ENCODE results near the gene STXBP4.

STXBP4 gene

DNA sequence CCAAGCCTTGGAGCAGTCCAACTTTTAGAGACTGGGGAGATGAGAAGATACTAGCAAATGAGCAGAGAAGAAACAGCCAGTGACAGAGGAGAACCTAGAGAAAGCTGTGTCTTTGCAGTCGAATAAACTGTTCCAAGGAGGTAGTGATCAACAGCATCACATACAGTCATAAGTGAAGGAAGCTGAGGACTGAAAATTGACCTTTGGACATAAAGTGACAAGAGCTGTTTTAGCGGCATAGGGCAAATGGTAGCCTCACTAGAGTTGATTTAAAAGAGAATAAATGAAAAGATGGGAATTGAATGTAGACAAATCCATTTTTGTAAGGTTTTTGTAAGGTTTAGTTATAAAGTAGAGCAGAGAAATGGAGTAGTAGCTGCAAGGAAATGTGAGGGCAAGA lies 165.0 kb downstream of the STXBP4 start:
- no peak for DNase-seq

DNA sequence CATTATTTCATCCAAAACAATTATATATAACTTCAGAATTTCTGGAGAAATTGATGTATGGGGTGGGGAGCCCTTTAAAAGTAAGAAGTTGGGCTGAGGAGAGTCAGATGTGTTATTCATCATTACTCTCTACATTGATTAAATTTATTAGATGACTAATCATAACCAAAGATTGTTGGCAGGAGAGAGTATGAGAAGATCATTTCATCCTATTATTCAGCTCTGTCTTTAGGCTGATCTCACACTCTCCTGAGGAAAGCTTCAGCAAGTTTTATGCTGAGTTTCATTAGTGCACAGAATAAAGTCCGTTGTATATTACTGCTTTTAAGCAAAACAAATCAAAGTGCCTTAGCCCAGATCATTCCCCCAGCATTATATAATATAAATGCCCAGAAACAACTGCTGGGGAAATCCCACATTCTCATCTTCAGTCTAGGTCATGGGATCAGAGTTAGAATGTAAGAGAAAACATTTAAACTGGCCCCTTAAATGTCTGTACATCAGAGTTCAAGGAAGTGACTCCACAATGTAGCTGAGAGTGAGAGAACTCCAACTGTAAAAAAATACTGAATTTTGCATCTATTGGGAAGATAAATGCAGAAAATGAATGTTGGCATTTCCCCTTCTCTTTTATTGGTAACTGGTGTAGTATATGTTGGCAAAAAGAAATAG lies 166.1 kb downstream of the STXBP4 start:
- peak; percentile 13 for DNase-seq

DNA sequence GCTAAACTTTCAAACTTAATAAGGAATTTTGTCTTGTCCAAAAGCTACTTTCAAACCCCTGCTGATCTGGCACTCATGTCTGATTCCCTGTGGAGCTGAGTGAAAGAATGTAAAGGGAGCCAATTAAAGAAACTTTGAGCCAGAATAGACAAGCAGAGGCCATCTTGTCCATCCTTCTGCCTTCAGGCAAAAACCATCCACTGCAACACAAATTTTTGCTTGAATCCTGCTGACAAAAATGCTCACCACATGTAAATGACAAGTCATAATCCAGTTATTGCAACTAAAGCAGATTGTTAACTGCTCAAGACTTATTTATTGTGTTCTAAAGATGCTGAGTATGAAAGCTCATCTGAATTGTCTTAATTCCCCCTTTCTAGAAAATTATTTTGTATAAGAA lies 172.2 kb downstream of the STXBP4 start:
- no peak for DNase-seq

DNA sequence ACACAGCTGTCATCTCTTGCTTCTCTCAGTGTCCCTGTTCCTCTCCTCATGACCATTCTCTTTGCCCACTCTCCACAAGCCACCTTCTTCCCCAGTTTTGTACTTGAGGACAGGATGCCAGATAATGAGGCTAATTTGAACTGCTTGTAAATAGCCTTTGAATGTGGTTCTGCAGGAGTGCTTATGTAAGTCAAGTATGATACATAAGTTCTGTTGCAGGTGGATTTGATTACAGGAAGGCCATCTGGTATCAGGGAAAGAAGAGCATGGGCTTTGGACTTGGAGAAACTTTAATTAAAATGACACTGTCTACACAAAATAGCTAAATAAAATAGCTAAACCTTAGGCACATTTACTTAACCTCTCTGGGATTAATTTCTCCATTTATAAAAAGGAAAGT lies 176.0 kb downstream of the STXBP4 start:
- DNase-seq: no peak

DNA sequence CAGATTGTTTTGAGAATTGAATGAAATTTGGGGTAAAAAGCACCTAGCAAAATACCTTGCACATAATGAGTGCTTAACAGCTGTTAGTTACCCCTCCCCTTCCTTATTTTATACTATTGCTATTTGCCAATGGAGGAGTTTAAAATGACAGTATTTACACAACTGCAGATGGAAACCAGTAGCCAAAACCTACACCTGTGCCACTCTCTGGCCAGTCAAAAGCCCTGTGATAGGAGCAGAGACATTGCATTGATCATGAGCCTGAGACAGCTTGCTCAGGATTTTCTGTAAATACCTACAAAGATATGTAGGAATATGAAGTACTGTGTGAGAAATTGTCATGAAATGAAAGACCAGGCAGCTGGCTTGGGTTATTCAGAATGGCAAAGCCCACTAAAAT lies 180.9 kb downstream of the STXBP4 start:
- DNase-seq: no peak

DNA sequence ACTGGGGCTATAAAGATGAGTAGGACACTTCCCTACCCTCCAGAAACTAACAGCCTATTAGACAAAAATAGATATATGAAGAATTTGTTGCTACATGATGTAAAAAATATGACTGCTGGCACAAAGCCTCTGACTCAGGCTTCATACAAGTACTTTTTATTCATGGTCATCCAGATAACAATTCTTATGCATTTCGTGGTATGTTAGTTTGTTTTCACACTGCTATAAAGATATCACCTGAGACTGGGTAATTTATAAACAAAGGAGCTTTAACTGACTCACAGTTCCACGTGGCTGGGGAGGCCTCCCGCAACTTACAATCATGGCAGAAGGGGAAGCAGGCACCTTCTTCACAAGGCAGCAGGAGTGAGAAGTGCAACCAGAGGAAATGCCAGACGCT lies 183.7 kb downstream of the STXBP4 start:
- DNase-seq: no peak

DNA sequence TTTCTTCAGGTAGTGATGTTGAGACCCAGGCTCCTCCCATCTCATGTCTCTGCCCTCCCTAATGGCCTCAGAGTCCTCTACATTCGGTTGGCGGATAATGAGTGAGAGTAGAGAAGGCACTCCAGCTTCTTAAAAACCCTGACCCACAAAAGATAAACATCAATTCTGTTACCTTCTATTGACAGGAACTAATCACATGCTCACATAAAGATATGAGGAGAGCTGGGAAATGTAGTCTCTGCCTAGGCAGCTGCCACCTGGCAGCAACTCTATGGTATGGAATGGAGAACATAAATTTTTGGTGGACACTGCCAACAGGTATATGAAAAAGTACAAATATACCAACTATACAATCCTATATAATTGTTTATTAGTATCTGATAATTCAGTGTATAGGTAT lies 185.5 kb downstream of the STXBP4 start:
- no peak for DNase-seq

DNA sequence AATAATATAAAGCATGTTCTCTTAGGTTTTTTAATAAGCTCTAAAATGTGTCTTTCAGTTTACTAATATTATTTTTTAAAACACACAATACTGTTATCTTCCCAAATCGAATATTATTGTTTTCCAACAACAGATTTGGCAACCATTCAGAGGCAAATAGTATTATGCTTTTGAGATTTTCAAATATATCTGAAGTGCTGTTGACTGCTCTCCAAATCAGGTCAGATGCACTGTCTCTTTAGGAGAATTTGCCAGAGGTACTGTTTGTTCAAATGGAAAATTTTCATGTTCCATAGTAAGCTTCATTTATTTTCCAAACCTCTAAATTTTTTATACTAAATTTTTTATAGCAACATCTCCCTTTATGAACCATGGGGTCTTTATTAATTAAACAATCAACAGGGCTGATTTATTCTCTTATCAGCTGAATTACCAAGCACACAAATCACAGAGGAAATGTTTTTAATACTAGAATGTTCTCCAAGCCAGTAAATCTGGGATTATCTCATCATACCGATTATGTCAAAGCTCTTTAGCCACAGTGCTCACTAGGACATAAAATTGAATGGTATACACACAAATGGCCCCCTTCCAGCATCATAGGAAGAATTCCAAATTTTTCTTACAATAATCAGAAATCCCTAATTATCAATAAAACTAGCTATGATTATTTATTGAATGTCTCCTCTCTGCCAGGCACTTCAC lies 187.4 kb downstream of the STXBP4 start:
- no peak for DNase-seq

DNA sequence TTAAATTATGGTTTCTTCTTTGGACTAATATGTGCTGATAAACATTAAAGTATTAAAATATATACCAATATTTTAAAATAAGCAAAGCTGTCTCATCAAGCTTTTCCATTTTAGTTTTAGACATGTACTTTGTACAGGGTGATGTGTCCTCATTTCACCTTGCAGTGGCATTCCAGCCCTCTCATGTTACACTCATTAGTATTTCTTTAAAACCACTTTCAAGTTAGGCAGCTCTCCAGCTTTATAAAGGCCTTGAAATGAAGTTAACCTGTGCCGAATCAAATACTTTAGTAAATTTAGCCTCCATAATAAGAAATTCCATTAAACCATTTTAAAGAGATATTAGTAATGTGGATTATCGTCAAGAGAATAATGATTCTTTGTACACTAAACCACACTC lies 188.6 kb downstream of the STXBP4 start:
- peak; percentile 27 for DNase-seq

DNA sequence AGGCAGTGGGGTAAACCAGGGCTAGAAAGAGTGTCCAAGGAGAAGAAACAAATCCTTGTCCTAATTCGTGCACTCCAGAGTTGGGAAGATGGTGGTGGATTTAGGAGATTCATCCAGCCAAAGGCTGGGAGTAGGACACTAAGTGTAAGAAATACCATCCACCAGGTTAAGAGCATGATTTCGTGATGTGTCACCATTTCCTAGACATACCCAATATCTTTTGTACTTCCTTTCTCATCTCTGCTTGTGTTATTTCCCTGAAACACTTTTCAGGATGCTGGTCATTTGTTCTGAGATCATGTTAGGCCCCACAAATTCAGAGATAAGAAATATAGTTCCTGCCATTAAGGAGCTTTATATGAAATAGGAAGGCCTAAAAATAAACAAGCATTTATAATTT lies 189.9 kb downstream of the STXBP4 start:
- peak; percentile 27 for DNase-seq

DNA sequence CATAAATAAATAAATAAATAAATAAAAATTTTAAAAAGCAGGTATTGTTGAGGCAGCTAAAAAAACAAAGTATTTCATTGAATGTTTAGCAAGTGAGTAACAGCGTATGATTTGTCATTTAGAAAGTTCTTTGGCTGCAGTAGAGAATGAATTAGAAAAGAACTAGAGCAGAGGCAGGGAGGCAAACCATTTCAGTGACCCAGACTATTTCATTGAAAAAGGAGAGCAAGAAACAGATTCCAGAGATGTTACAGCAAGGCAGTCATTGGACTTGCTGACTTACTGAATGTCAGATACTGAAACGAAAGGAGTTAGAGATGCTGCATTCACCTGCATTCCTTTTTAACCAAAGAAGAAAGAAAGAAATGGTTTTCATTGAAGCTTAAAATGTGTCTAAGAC lies 190.7 kb downstream of the STXBP4 start:
- DNase-seq: peak; percentile 6

DNA sequence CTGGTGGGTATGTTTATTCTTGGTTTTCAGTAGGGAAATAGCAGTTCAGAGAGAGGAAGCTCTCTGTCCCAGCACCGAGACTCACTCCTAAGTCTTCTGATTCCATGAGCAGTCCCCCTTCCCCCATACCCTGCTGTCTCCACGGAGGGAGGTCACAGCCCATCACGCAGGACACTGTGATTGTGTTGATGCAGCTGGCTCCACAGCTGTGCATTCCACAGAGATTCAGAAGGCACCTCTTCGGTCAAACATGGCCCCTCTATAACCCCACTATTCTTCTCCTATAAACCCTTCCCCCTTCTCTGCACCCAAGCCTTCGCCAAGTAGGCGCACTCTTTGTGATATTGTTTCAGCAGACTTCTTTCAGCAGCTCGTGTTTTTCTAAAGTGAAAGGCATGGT lies 191.9 kb downstream of the STXBP4 start:
- no peak for DNase-seq

DNA sequence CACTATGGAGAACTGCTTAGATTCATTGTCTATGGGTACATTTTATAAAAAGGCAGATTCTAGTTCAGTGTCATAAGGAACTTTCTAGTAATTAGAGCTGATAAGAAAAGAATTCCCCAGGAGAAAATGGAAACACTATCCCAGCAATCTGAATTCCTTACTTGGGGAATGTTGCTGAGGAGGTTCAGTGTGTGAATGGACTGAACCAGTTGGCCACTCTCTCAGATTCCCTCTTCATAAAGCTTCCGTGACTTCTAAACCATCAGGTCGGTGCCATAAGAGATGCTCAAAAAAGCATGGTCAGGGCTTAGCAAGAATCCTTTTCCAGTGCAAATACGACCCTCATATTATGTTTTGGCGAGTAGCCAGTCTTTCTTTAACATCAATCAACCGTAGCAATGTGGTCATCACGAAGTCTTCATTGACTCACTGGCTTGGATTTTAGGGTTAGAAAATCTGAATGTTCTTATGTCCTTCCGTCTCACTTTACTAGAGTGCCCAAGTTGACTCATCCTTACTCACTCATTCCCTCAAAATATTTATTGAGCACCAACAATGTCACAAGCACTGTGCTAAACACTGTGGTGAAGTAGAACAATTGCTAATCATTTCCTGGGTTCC lies 193.5 kb downstream of the STXBP4 start:
- peak; percentile 92 for DNase-seq

DNA sequence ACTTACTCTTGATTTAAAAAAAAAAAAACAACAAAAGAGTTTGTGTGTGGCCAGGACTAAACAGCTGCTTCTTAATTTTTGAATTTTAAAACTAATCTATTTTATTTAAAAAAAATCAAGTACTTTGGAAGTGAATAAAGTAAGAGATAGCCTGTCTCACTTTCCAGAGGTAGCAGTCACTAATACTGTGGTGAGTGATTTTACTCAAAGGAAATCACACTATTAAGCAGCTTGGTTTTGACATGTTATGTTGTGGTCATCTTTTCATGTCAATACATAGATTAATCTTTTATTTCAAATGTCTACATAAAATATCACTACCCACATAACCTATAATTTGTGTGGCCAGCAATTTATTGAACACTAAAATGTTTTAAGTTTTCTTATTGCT lies 194.0 kb downstream of the STXBP4 start:
- DNase-seq: no peak

DNA sequence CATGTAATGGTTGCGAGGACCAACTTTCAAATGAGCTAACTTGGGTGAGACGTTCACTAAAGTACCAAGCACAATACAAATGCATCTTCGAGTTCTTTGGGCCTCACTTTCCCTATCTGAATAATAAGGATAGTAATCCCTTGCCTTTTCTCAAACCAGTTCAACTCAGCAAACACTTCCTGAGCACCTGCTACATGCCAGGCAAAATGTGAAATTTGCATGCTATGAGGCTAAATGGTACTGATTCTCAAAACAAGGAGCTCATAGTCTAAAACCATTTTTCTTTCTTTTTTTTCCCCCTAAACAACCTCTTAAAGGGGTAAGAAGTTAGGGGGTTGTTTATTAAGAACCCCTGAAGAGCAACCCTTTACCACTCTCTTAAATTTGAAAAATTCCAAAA lies 194.8 kb downstream of the STXBP4 start:
- DNase-seq: no peak

DNA sequence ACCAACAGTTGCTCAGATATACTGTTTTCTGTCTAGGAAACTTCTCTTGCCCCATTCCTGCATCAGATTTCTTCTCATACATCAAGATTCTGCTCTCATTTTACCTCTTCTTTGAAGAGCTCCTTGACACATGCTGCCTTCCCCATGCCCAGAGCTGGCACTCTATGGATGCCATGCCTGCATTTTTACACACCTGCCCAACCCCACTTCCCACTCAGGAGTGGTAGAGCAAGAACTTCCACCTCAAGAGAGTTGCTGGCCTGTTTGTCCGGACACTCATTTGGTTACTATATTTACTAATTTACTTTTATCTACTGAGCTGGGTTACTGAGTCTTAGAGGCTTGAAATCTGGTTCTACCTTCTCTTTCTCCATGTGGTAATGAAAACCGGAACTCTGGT lies 197.9 kb downstream of the STXBP4 start:
- no peak for DNase-seq

DNA sequence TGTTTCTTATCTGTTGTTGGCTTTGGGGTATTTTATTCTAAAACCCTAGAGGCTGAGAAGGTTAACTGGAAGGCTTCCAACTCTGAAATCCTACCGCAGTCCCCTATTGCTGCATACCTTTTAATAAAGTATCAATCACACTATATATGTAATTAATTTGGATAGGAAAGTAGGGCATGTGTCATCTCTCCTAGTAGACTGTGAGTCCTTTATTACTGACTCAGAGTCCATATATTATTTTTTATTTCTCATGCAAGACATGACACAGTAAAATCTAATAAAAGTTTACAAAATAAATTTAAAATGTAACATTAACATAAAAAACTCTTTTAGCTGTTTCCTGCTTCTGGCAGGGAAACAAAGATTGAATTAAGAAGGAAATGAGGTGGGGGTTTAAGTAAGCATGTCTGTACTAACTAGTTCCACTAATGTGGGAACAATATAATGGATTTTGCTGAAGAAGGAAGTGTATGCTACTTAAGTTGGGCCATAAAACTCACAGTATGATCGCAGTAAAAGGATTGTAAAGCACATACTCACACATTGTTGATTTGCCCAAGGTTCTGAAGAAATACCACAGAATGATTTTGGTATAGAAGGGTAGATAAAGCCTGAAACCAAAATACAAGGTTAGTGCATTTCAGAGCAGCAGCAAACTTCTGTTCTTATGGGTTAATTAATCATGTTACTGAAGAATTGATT lies 198.6 kb downstream of the STXBP4 start:
- DNase-seq: no peak

DNA sequence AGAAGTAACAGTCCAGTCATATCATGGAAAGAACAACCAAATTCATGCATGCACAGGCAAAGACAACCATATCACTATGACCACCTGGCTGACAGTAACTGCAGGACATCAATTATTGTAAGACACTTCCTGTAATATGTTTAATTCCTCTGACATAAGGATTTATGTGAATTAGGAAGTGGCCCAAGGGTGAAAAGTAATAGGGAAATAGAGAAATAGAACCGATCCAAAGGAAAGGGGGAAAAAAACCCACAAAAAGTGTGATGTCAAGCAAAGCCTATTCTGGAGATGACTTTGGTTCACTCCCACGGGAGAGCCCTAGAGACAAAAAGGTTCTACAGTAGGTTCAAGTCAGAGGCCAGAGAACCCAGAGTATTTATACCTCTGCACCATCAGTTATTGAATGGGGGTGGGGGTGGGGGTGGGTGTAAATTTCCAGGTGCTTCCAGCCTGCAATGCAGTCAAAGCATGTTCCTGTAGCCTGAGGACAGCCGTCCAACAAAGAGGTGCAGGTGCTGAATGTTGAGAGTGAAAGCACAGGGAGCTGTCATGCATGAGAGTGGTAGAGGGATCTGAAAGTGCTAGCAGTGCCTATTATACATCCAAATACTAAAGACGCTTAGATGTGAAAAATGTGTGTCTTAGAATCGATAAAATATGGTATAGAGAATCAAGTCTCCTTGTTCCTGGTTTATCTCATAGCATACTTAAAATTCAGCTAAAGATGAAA lies 200.6 kb downstream of the STXBP4 start:
- DNase-seq: no peak

DNA sequence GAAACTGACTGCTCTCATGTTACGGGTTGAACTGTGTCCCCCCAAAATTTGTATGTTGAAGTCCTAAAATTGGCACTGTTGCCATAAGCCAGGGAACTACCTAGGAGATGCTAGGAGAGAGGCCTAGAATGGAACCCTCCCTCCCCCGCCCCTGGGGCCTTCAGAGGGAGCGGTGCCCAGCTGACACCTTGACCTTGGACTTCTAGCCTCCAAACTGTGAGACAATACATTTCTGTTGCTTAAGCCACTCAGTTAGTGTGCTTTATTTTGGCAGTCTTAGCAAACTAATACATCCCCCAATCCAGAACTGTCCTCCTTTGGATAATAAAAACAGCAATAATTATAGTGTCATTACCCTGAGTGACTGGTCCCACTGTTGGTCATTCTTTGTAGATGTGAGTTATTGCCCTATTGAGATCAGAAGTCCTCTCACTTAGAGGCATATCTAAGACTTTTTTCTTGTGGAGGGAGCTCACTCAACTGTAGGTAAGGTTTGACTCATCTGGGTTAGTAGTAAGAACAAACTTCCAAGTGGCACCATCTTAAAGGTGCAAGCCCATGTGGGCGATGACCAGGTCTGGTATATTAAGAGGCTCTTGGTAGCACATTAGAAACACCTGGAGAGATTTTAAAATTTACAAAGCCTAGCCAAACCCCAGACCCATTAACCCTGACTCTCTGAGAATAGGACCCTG lies 203.2 kb downstream of the STXBP4 start:
- no peak for DNase-seq

DNA sequence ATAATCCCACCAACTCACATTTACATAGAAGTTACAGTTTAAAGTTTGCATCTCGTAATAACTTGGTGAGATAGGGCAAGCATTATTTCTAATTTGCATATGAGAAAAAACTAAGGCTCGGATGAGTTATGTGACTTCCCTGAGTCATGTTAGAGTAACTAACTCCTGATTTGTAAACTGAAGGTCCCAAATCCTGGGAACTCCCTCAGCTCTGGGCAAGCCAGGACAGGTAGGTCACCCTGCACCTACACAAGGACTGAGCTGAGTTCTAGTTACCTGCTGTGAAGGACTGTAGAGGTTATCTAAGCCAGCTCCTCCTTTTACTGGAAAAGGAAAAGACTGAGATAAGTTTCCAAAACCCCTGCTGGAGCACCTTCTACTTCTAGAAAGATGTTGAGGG lies 204.0 kb downstream of the STXBP4 start:
- DNase-seq: no peak

DNA sequence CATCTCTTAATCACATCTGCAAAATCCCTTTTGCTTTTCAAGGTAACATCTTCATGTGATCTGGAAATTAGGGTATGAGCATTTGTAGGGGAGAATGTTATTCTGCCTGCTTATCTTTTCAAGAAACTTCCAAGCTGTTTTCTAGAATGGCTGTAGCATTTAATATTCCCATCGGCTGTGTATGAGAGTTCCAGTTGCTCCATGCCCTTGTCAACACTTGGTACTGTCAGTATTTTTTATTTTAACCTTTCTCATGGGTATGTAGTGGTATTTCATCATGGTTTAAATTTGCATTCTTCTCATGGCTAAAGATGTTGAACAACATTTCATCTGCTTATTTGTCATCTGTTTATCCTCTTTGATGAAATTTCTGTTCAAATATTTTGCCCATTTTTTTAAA lies 205.6 kb downstream of the STXBP4 start:
- DNase-seq: no peak

DNA sequence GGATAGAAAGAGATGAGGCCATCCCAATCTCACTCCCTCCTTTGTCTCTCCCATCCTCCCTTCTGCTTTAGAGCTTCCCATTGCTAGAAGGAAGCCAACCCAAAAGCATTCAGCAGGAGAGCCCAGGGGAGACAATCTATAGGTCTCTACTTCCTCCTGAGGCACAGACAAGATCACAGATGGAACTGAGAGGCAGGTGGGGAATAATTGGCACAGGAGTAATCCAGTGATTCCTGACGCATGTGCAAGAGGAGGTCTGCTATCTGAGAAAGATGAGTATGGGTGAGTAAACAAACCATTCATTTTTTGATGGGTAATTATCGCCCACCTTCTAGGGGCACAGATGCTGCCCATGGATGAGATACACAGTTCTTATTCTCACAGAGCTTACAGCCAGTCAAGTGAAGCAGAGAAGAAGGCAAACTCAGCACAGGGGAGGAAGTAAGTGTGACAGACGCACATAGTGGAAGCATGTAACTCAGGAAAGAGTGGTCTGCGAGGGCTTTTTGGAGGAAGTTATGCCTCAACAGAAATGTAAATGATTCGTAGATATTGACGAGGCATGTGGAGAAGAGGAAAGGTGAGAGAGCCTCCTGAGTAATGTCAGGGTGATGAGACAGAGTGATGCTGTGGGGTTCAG lies 207.3 kb downstream of the STXBP4 start:
- DNase-seq: no peak

All from EL (cell line).